Brain microvascular endothelial cell (primary cell): Measurements from ENCODE around the gene CCDC61.

ENCODE experiments used
- DNase-seq: peaks from one replicate; pipeline ENCODE4 v3.0.0-alpha.2; 2020
- H3K27ac ChIP-seq: fragments of 250-450 bp; sonication (Bioruptor Pico); 2 replicates; pipeline ENCODE4 v1.5.1; 2020; ENCODE audit warnings: mild to moderate bottlenecking, moderate library complexity
- H3K27me3 ChIP-seq: fragments of 250-450 bp; sonication (Bioruptor Pico); replicated peaks from 2 replicates; pipeline ENCODE4 v1.5.1; 2020; ENCODE audit warnings: mild to moderate bottlenecking
- H3K36me3 ChIP-seq: fragments of 250-450 bp; sonication (Bioruptor Pico); replicated peaks from 2 replicates; pipeline ENCODE4 v1.5.1; 2020; ENCODE audit warnings: mild to moderate bottlenecking
- H3K4me3 ChIP-seq: 2 replicates; pipeline ENCODE4 v1.5.1; 2011; ENCODE audit warnings: low read depth, mild to moderate bottlenecking, control low read depth, low read length, moderate library complexity
- CTCF ChIP-seq: IDR thresholded peaks from 2 replicates; pipeline ENCODE4 v1.5.1; 2011; ENCODE audit warnings: low read depth, mild to moderate bottlenecking, moderate library complexity, low read length, control low read depth, inconsistent platforms; ENCODE audit errors: missing control alignments
- in situ Hi-C: cut with HindIII; loops from 2 replicates; pipeline ENCODE4 v1.10.0; 2017; ENCODE audit warnings: low sequenced_read_pairs, low pct_ligation_motif_present

The CCDC61 gene

DNA sequence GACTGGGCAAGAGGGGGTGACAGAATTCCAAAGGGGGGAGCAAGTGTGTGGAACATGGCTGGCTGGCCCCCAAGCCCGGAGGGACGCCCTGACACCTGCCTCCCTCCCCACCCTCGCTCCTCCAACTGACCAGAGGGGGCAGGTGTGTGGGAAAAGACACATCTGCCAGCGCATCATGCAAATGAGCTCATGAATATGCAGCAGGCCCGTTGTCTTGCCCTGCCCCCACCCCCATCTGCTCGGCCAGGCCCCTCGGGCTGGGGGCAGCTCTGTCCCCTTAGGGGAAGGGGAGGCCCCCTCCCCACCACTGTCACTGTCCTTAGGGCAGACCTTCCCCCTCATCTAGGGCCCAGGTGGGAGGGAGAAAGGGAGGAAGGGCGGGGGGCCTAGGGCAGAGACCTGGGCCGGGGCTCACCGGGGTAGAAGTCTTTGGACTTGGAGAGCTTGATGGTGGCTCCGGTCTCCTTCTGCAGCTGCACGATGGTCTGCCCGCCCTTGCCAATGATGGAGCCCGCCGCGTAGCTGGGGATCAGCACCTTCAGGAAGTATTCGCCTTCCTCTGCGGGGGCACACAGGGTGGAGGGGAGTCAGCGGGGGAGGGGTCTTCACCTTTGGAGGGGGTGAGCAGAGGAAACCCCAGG is 34.6 kb upstream of the CCDC61 start:
- H3K27me3 ChIP-seq: no peaks in the 10 kb centered on the region
- H3K36me3 ChIP-seq: no peaks in the 10 kb centered on the region
- H3K27ac ChIP-seq: no peak overlapping the region
- TF ChIP-seq CTCF: no peak
- in situ Hi-C loops: no loop called here
- H3K4me3 ChIP-seq: no peak overlapping the region
- no peak for DNase-seq

GRCh38 chr19:45962021-45962420 is 33.2 kb upstream of the CCDC61 start:
- Histone ChIP-seq H3K27ac (no peak overlapping the region), H3K36me3 (no peaks in the 10 kb centered on the region), H3K4me3 (no peak overlapping the region), H3K27me3 (no peaks in the 10 kb centered on the region)
- in situ Hi-C loops: no loop called here
- no peak for TF ChIP-seq CTCF
- no peak for DNase-seq

DNA sequence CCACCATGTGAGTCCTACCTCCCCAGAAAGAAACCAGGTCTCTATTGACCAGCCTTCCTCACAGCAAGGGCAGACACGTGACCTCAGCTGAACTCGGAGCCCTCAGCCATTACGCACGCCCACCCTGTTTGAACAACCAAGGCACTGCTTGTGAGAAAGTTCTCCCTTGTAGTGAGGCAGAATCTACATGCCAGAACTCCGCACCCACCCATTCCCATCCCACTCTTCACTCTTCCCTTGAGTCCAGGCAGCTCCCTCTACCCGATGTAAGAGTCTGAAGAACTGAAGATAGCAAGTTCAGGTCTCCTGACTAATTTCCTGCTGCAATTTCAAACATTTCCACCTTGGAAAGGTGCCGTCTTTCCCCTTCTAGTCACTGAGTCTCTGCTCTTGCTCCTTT is 28.0 kb upstream of the CCDC61 start:
- Histone ChIP-seq H3K4me3 (no peak overlapping the region), H3K36me3 (no peaks in the 10 kb centered on the region), H3K27ac (no peak overlapping the region), H3K27me3 (peaks cover 3% of the 10 kb centered on the region)
- DNase-seq: no peak
- no peak for TF ChIP-seq CTCF
- in situ Hi-C loops: no loop called here

GRCh38 chr19:45968626-45969025 is 26.6 kb upstream of the CCDC61 start:
- Histone ChIP-seq H3K4me3 (no peak overlapping the region), H3K36me3 (no peaks in the 10 kb centered on the region), H3K27me3 (peaks cover 9% of the 10 kb centered on the region), H3K27ac (no peak overlapping the region)
- no peak for DNase-seq
- in situ Hi-C loops: no loop called here
- TF ChIP-seq CTCF: no peak

- H3K27ac ChIP-seq: no peak overlapping the region
- in situ Hi-C loops: no loop called here
- no peaks in the 10 kb centered on the region for H3K36me3 ChIP-seq
- TF ChIP-seq CTCF: no peak
- H3K27me3 ChIP-seq: peaks cover 17% of the 10 kb centered on the region
- DNase-seq: no peak
- H3K4me3 ChIP-seq: no peak overlapping the region
Observed at GRCh38 chr19:45969676-45970075, 25.6 kb upstream of the CCDC61 start.

GRCh38 chr19:45971260-45971902 is 23.9 kb upstream of the CCDC61 start:
- H3K36me3 ChIP-seq: no peaks in the 10 kb centered on the region
- H3K4me3 ChIP-seq: no peak overlapping the region
- H3K27ac ChIP-seq: no peak overlapping the region
- in situ Hi-C loops: no loop called here
- TF ChIP-seq CTCF: no peak
- peaks cover 18% of the 10 kb centered on the region for H3K27me3 ChIP-seq
- no peak for DNase-seq
